Measurements from ENCODE around the gene NTN1. TPM values are rescaled to one million over a fixed set of nuclear protein-coding genes. Genes with fewer than 3 reads are reported as not detected.

The NTN1 gene
- total RNA-seq, 2 experiments from 2014 or later = 1.2 to 1.3 TPM

- peaks cover 49% of the 10 kb centered on the region for H3K27me3 Mint-ChIP-seq
- no peak for TF ChIP-seq CTCF (IDR thresholded peaks at IDR 0.05)
- no peak overlapping the region for H3K27ac Mint-ChIP-seq
- H3K4me3 Mint-ChIP-seq = no peak overlapping the region
- no peak for DNase-seq
- intact Hi-C loops (cut with micrococcal nuclease) = loop anchor here (10.0 kb wide), 1 partner anchor 616 kb away; the partner anchor contains the start of gene USP43
- ChIA-PET CTCF (no interaction called here), POLR2A (interaction anchor here (0.6 kb wide), 1 partner anchor 9 kb away, joined by 3 read pairs; no protein-coding TSS in a partner anchor)
- H3K4me1 Mint-ChIP-seq (ENCODE audit: low read depth) = no peaks in the 10 kb centered on the region
- ATAC-seq = no peak
- H3K9me3 Mint-ChIP-seq = no peaks in the 10 kb centered on the region
- no peaks in the 10 kb centered on the region for H3K36me3 Mint-ChIP-seq (ENCODE audit: low read depth)
These were observed 7.8 kb downstream of the NTN1 start for GRCh38 chr17:9028988-9029570.

GRCh38 chr17:9032151-9032550, 10.8 kb downstream of the NTN1 start:
- intact Hi-C loops (cut with micrococcal nuclease) = no loop called here
- H3K36me3 Mint-ChIP-seq (ENCODE audit: low read depth) = no peaks in the 10 kb centered on the region
- DNase-seq (no peak), ATAC-seq (no peak)
- no peak for TF ChIP-seq CTCF (IDR thresholded peaks at IDR 0.05)
- no peak overlapping the region for H3K4me3 Mint-ChIP-seq
- no peaks in the 10 kb centered on the region for H3K4me1 Mint-ChIP-seq (ENCODE audit: low read depth)
- H3K9me3 Mint-ChIP-seq = no peaks in the 10 kb centered on the region
- no peak overlapping the region for H3K27ac Mint-ChIP-seq
- peaks cover 26% of the 10 kb centered on the region for H3K27me3 Mint-ChIP-seq
- ChIA-PET CTCF (no interaction called here), POLR2A (no interaction called here)

GRCh38 chr17:9032583-9032982, 11.3 kb downstream of the NTN1 start:
- Mint-ChIP-seq H3K4me3 (no peak overlapping the region), H3K27ac (no peak overlapping the region), H3K36me3 (ENCODE audit: low read depth) (no peaks in the 10 kb centered on the region), H3K9me3 (no peaks in the 10 kb centered on the region), H3K27me3 (peaks cover 23% of the 10 kb centered on the region), H3K4me1 (ENCODE audit: low read depth) (no peaks in the 10 kb centered on the region)
- ChIA-PET CTCF (no interaction called here), POLR2A (no interaction called here)
- intact Hi-C loops (cut with micrococcal nuclease) = no loop called here
- ATAC-seq (no peak), DNase-seq (no peak)
- TF ChIP-seq CTCF (IDR thresholded peaks at IDR 0.05) = no peak

GRCh38 chr17:9035249-9035648, 13.9 kb downstream of the NTN1 start:
- POLR2A ChIA-PET = no interaction called here
- TF ChIP-seq CTCF (IDR thresholded peaks at IDR 0.05) = no peak
- intact Hi-C loops (cut with micrococcal nuclease) = no loop called here
- no peak for ATAC-seq
- no peak for DNase-seq
- Mint-ChIP-seq H3K4me1 (ENCODE audit: low read depth) (no peaks in the 10 kb centered on the region), H3K9me3 (peaks cover 2% of the 10 kb centered on the region), H3K27me3 (peaks cover 15% of the 10 kb centered on the region), H3K27ac (no peak overlapping the region), H3K36me3 (ENCODE audit: low read depth) (no peaks in the 10 kb centered on the region), H3K4me3 (no peak overlapping the region)
- CTCF ChIA-PET = no interaction called here

GRCh38 chr17:9036336-9036735, 15.0 kb downstream of the NTN1 start:
- no peak for DNase-seq

More at GRCh38 chr17:9036336-9036735, 15.0 kb downstream of the NTN1 start:
- no peak overlapping the region for H3K4me3 Mint-ChIP-seq
- TF ChIP-seq CTCF (IDR thresholded peaks at IDR 0.05) = no peak
- H3K27me3 Mint-ChIP-seq = peaks cover 12% of the 10 kb centered on the region
- no peaks in the 10 kb centered on the region for H3K36me3 Mint-ChIP-seq (ENCODE audit: low read depth)
- peaks cover 5% of the 10 kb centered on the region for H3K9me3 Mint-ChIP-seq
- H3K27ac Mint-ChIP-seq = no peak overlapping the region
- POLR2A ChIA-PET = no interaction called here
- CTCF ChIA-PET = no interaction called here
- no peaks in the 10 kb centered on the region for H3K4me1 Mint-ChIP-seq (ENCODE audit: low read depth)
- intact Hi-C loops (cut with micrococcal nuclease) = no loop called here
- ATAC-seq = no peak

Measured in activated CD8-positive, alpha-beta T cell treated with anti-CD3 and anti-CD28 coated beads for 36 hours (primary cell).